VCaP (cell line): ENCODE results near the gene LRRC55.
"Not testable (repeated sequence)": the region's sequence is repeated elsewhere in the genome, so short reads cannot be mapped to it uniquely, and the experiment has no call there.

Experiments
- H3K27ac ChIP-seq: fragments of 450-650 bp; 2 replicates; pipeline ENCODE4 v1.5.1; 2017
- CTCF ChIP-seq: fragments of 450-650 bp; conservative IDR thresholded peaks from 2 replicates; pipeline ENCODE4 v1.5.1; 2017; ENCODE audit warnings: mild to moderate bottlenecking, moderate library complexity

LRRC55 gene

GRCh38 chr11:57161351-57161750 is 20.4 kb upstream of the LRRC55 start:
- TF ChIP-seq CTCF: no peak
- H3K27ac ChIP-seq: peak overlapping the region; percentile 66

GRCh38 chr11:57162179-57162898 is 19.4 kb upstream of the LRRC55 start:
- no peak for TF ChIP-seq CTCF
- peak overlapping the region; percentile 66 for H3K27ac ChIP-seq

GRCh38 chr11:57163160-57163868 is 18.4 kb upstream of the LRRC55 start:
- no peak overlapping the region for H3K27ac ChIP-seq
- TF ChIP-seq CTCF: no peak

GRCh38 chr11:57164317-57164716 is 17.4 kb upstream of the LRRC55 start:
- no peak for TF ChIP-seq CTCF
- no peak overlapping the region for H3K27ac ChIP-seq

- no peak overlapping the region for H3K27ac ChIP-seq
- TF ChIP-seq CTCF: no peak
Observed at GRCh38 chr11:57167125-57167846, 14.5 kb upstream of the LRRC55 start.

- H3K27ac ChIP-seq: not testable (repeated sequence)
Observed at GRCh38 chr11:57169732-57170313, 11.9 kb upstream of the LRRC55 start.

- H3K27ac ChIP-seq: no peak overlapping the region
- TF ChIP-seq CTCF: no peak
Observed at GRCh38 chr11:57172031-57172430, 9.7 kb upstream of the LRRC55 start.
